ENCODE data around the gene PARVA.

The PARVA gene

GRCh38 chr11:12537778-12538401 lies 160.5 kb downstream of the PARVA start:
- no peak for DNase-seq

- no peak for DNase-seq
Measured at GRCh38 chr11:12538889-12539421, 161.6 kb downstream of the PARVA start.

DNA sequence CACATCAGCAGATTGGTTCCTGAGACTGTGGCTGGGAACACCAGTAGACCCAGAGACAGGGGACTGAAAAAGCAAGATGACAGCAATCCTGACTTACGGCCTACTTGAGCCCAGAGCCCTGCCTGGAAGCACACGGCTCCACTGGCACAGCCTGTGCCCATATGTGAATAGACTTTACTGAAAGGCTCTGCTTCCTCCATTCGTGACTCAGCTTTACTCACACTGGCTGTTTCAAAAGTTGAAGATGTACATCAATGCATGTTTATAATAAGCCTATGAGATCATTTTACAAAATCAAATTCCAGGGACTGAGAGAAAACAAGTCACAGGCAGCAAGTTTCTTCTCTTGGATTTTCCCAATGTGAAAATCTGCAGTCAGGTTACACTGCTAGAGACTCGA lies 162.2 kb downstream of the PARVA start:
- no peak for DNase-seq

DNA sequence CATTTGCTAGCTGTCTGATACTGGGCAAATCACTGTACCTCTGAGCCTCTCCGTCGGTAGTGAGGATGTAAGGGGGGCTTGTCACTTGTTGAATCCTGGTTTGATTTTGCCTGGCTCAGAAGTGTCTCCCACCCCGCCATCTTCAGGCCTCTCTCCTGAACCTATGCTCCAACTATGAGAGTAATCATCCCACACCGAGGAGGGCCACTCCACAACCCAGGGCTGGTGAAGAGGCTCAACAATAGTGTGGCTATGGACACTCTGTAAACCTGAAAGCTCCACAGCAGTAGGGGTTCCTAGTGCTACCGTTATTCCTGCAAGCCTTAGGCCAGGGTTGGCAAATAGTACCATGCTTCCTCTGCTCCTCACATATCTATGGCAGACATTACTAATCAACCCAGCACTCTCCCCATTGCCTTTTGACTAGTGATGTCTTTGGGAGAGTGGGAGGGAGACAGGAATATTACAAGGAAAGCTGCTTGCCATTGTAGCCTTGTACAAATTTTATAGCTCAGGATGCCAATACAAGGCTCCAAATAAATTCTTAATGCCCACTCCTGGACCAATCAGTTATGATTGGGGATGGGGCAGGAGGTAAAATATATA lies 162.8 kb downstream of the PARVA start:
- DNase-seq: no peak

DNA sequence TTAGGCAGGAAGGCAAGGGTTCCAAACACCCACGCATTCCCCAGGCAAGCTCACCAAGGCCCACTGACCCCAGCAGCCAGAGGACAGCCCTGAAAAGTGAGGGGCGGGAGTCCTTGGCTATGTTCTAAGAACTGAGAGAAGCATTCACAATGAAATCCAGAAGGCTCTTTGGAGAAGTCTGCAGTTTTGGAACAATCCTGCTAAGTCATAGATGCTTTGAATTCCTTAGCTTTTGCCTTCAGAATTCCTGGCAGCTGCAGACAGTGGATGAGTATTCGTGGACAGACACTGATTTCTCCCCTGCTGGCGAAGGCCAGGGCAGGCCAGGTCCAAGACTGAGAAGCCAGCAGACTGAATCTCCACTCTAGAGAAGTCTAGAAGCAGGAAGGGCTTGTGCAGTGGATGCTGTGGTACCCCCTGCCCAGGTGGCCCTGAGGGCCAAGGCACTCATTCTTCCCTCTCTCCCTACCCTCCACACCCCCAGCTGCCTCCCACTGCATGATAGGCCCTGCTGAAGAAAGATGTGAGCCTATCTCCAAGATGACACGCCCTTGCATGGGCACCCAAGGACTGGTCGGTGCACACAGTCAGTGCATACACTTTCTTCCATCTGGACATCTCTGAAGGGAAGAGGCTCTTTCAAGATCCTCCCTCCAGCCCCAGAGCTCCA lies 163.7 kb downstream of the PARVA start:
- DNase-seq: no peak

DNA sequence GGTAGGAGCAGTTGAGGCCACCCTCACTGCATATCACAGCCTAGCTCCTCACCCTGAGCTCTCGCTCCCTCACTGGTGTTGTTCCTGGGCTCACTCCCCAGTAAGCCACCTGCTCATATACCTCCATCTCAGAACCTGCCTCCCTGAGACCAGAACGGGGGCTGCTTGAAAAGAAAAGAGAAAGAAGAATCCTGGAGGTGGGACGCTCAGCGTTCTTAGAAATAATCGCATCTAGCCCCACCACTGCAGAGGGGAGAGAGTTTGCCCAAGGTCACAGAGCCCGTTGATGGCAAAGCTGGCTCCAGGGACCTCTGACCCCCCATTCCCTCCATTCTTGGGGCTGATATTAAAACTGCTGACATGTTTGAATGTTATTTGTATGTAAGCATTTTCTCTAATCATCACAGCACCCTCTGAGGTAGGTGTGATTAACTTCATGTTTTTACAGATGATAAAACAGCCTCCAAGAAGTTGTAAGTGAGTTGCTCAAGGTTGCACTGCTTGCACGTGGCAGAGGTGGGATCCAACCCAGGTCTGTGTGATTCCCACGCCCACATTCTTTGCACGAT lies 164.3 kb downstream of the PARVA start:
- no peak for DNase-seq

GRCh38 chr11:12542186-12542935 lies 165.0 kb downstream of the PARVA start:
- no peak for DNase-seq

DNA sequence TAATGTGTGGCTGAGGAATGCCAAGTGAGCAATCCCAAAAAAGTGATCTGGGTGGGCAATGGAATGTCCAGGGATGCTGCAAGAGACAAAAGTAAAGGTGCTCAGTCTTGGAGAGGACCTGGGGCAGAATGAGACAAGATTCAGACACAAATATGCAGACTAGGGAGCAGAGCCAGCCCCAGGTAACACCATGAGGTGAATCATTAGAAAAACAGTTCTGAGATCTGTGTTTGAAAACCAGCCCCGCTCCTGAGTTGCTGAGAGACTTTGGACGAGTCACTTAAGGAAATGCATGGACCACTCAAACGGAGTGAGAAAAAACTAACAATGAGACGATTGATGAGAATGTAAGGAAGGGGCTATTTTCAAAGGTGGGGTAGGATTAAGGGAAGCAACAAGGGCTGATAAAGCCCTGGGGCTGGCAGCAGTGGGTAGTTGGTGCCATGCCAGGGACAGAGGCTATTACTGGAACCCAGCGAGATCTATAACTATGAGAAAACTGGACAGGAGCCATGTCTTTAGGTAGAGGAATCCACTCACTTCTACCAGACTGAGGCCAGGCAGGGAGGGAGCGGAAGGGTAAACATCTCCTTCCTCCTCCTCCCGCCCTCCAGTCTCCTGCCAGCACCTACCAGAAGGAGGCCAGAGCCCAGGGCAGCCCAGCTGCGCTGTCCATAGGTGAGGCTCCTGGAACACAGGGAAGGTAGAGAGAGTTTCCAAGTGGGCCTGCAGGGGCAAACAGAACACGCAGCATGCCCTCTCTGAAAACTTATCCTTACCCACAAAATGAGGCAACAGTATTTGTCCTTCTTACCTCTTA lies 166.4 kb downstream of the PARVA start:
- DNase-seq: no peak

GRCh38 chr11:12544986-12545775 lies 167.8 kb downstream of the PARVA start:
- no peak for DNase-seq

DNA sequence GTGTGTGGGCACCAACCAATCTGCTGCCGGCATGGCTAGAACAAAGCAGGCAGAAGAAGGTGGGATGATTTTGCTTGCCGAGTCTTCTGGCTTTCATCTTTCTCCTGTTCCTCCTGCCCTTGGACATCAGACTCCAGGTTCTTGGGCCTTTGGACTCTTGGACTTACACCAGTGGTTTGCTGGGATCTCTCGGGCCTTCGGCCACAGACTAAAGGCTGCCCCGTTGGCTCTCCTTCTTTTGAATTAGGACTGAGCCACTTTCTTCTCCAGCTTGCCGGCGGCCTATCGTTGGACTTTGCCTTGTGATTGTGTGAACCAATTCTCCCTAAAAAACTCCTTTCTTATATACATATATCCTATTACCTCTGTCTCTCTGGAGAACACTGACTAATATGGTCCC lies 168.8 kb downstream of the PARVA start:
- DNase-seq: no peak

DNA sequence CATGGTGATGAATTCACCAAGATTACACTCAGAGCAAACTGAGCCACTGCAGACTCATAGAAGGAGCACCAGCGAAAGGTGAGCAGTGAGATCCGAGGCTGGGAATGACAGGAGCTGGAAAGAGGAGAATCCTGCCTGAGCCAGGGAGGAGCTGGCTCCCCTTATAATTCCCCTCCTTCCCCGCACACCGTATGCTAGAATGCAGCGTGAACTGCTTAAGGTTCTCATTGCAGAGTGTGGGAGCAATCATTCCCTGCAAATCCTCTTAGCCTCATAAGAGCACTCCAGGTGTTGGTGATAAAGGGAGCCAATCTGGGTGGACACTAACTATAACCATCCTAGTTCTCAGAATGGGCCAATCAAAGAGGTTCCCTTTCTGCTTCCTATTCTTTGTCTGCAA lies 169.3 kb downstream of the PARVA start:
- no peak for DNase-seq

- no peak for DNase-seq
Measured at GRCh38 chr11:12547953-12548650, 170.7 kb downstream of the PARVA start.

- no peak for DNase-seq
Measured at GRCh38 chr11:12552692-12553091, 175.3 kb downstream of the PARVA start.

GRCh38 chr11:12554122-12554521 lies 176.8 kb downstream of the PARVA start:
- no peak for DNase-seq

GRCh38 chr11:12556155-12556554 lies 178.8 kb downstream of the PARVA start:
- no peak for DNase-seq

DNA sequence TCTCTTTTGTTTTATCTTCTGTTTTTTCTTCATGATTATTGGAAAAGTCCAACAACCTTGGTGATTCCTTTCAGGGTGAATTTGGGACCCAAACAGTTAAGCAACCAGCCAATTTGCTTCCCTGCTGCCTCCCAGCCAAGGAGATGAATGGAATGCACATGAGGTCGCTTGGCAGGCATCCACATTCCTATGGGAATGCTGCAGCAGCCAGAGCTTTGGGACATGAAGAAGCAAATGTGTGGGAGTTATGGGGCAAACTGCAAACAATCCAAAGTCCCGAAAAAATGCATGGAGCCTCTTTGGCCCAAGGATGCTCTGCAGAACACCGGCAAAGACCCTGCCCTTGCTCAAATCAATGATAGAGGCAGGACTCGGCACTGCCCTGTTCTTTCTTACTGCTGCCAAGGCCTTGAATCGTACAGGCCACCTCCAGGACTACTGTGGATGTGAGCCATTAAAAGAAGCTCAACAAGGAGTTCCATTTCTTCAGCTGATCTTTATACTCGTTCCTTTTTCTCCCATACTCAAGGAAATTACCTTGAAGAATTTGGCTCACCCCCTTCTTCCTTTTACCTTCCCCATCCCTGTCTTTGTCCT lies 179.5 kb downstream of the PARVA start:
- DNase-seq: no peak

DNA sequence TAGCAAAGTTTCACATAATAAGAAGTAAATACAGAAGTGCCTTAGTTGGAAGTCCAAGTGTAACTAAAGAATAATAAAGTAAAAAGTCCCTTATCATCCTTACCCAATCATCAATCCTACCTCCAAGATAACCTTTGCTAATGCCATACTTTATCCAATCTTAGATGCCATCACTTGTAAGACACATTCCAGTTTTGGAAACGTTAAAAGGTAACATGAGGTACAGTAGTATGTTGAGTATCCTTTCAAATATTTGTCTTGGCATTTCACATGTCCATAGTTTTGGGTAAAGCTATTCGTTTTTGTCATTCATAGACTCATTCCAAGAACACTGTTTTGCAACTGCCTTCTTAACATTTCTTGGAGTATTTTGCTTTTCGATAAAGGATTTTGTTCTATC lies 181.6 kb downstream of the PARVA start:
- DNase-seq: no peak

DNA sequence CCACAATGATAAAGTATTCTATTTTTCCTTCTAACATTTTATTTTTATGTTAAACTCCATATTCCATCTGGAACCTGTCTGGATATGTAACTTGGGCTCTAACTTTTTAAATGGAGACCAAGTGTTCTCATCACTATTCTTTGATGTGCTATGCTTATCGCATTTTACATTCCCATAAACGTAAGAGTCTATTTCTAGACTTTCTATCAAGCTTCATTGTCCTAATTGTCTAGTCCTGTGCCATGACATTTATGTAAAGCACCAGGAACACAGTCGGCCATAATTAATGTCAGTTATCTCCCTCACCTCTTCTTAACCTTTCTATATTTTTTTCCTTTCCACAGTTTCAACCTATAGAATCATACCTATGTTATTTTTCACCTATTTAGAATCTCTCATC lies 183.0 kb downstream of the PARVA start:
- no peak for DNase-seq

DNA sequence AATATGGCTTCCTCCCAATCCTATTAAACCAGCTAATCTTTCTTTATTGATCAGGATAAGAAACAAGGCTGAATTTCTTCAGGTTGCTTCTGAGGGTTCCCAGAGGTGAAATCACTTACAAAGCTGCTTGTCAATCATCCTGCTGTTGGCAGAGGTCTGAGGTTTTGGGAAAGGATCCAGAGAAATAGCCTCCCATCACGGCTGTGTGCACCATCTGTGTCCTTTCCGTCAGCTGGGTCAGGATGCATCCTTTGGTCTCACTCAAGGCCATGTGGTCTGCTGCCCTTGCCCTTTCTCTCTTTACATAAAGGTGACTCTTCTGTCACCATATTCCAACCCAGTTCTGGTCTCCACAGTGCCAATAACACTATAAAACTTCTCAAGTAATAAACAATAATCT lies 183.5 kb downstream of the PARVA start:
- DNase-seq: no peak

DNA sequence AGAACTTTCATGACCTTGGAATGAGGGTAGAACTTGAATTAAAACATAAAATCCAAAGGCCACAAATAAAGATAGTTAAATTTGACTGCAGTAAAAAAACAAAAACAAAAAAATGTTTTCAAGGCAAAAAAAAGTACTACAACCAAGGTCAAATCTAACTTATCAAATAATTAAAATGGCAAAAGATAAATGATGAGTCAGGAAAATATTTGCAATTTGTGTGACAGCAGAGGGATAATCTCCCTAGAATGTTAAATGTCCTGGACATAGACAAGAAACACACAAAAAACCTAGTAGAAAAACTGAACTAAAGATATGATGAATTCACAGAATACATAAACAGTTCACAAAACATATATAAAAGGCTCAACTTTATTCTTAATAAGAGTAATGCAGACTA lies 186.6 kb downstream of the PARVA start:
- no peak for DNase-seq

All from stimulated activated CD4-positive, alpha-beta T cell treated with anti-CD3 and anti-CD28 coated beads, Interleukin-4, amount 100 ng/mL, for 4 hours (primary cell).